AG09319 (cell line): ENCODE results near the gene C21orf58.

Source experiments
- DNase-seq: peaks from one replicate; pipeline ENCODE4 v3.0.0-alpha.2; 2010; ENCODE audit warnings: low read depth; ENCODE audit errors: extremely low read depth
- TF ChIP-seq, protein P1 (sequence below): IDR thresholded peaks from 2 replicates; pipeline ENCODE4 v1.5.1; 2011; ENCODE audit warnings: low read depth, mild to moderate bottlenecking, inconsistent platforms, low read length, moderate library complexity

The C21orf58 gene

DNA sequence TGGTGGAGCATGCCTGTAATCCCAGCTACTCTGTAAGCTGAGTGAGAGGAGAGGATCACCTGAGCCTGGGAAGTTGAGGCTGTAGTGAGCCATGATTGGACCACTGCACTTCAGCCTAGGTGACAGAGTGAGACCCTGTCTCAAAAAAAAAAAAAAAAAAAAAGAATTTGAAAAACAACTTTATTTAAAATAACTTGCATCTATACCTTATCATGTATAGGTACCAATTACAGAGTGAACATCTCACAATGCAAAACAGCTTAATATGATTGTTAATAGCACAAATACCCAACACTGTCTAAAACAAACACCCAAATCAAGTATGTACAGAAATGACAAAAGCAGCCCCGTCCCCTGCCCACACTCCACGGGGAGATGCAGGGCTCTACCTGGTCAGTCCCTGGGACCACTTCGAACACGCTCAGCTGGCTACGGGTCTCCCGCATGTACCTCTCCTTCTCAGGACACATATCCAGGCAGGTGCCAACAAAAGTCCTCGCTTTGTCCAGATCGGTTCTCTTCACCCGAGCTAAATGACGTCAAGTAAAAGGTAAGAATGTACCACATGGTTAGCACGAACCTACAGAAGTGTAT lies 48.8 kb downstream of the C21orf58 start:
- TF ChIP-seq, protein P1, sequence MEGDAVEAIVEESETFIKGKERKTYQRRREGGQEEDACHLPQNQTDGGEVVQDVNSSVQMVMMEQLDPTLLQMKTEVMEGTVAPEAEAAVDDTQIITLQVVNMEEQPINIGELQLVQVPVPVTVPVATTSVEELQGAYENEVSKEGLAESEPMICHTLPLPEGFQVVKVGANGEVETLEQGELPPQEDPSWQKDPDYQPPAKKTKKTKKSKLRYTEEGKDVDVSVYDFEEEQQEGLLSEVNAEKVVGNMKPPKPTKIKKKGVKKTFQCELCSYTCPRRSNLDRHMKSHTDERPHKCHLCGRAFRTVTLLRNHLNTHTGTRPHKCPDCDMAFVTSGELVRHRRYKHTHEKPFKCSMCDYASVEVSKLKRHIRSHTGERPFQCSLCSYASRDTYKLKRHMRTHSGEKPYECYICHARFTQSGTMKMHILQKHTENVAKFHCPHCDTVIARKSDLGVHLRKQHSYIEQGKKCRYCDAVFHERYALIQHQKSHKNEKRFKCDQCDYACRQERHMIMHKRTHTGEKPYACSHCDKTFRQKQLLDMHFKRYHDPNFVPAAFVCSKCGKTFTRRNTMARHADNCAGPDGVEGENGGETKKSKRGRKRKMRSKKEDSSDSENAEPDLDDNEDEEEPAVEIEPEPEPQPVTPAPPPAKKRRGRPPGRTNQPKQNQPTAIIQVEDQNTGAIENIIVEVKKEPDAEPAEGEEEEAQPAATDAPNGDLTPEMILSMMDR: no peak
- DNase-seq: no peak

- no peak for DNase-seq
Measured at GRCh38 chr21:46273341-46273740, 50.3 kb downstream of the C21orf58 start.

GRCh38 chr21:46269466-46269865 lies 54.2 kb downstream of the C21orf58 start:
- no peak for DNase-seq
- TF ChIP-seq, protein P1: no peak

More at GRCh38 chr21:46273341-46273740, 50.3 kb downstream of the C21orf58 start:
- TF ChIP-seq, protein P1: no peak

- no peak for DNase-seq
- TF ChIP-seq, protein P1: no peak
Measured at GRCh38 chr21:46268371-46268770, 55.3 kb downstream of the C21orf58 start.

DNA sequence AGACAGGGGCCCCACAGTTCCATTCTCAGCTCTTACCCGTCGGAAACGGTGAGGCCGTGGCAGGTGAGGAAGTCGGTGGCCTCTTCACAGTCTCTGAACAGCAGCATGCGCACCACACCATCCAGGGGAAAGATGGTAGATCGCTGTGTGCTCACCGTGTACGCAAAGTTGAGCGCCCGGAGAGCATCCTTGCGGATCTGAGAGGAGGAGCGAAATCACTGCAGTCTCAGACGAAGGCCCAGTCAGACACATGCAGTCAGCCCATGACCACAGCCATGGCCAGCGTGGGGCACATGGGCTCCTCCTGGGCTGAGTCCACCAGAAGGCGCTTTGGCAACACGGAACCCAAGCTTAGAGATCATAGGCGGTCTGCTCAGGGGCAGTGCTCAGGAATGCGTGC lies 56.7 kb downstream of the C21orf58 start:
- TF ChIP-seq, protein P1: no peak
- DNase-seq: no peak

DNA sequence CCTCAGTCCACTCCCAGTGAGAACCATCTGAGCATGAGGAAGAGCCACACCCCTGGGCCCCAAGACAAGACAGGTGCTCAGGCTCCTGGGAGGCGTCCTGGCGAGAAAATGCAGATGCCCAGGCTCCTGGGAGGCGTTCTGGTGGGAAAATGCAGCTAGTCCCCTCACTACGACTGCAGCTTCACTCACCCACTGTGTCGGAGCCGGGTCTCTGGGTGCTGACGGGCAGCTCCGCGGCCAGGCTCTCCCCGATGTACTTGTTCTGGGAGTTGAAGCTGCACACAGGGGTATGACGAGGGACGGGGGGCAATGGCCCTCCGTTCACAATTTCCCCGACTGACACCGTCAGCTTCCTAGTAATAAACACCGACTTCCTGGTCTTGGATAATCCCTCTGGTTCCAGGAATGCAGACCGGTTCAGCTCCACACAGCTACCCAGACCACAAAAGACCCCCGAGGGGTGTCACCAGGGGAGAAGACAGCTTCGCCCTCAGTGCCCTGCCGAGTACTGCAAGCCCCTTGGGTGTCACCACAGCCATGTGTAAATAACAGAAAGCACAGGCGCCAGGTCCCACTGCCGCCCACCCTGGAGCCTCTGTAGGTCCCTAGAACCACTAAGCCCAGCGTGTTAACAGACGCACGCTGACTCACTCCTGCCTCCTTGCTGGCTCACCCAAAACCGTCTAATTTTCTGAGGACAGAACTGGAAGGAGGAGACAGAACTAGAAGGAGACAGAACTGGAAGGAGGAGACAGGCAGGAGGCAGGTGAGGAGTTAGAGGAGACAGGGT lies 57.7 kb downstream of the C21orf58 start:
- TF ChIP-seq, protein P1: no peak
- DNase-seq: no peak

- DNase-seq: no peak
- TF ChIP-seq, protein P1: no peak
Measured at GRCh38 chr21:46264690-46265144, 59.0 kb downstream of the C21orf58 start.
